Hematopoietic multipotent progenitor cell treated with erythropoietin and hydrocortisone succinate and interleukin-3 and kit ligand, for 8 days (in vitro differentiated cells): ENCODE measurements around the gene ZNF185.

Source experiments
- DNase-seq: peaks from one replicate; pipeline ENCODE4 v3.0.0-alpha.2; 2015

ZNF185 gene

GRCh38 chrX:152918707-152919106 lies 20.8 kb downstream of the ZNF185 start:
- peak; percentile 10 for DNase-seq

- no peak for DNase-seq
Observed at GRCh38 chrX:152923599-152923998, 25.7 kb downstream of the ZNF185 start.

- DNase-seq: no peak
Observed at GRCh38 chrX:152925835-152926234, 28.0 kb downstream of the ZNF185 start.

- peak; percentile 69 for DNase-seq
Observed at GRCh38 chrX:152926279-152926678, 28.4 kb downstream of the ZNF185 start.

- DNase-seq: no peak
Observed at GRCh38 chrX:152926923-152927322, 29.1 kb downstream of the ZNF185 start.

- DNase-seq: no peak
Observed at GRCh38 chrX:152927858-152928760, 30.2 kb downstream of the ZNF185 start.

GRCh38 chrX:152928761-152929400 lies 31.0 kb downstream of the ZNF185 start:
- no peak for DNase-seq

- DNase-seq: no peak
Observed at GRCh38 chrX:152929898-152930297, 32.0 kb downstream of the ZNF185 start.

- no peak for DNase-seq
Observed at GRCh38 chrX:152930516-152930915, 32.6 kb downstream of the ZNF185 start.

GRCh38 chrX:152932144-152932543 lies 34.3 kb downstream of the ZNF185 start:
- DNase-seq: no peak

GRCh38 chrX:152932598-152933175 lies 34.8 kb downstream of the ZNF185 start:
- DNase-seq: no peak

- DNase-seq: no peak
Observed at GRCh38 chrX:152936306-152936705, 38.4 kb downstream of the ZNF185 start.

- DNase-seq: no peak
Observed at GRCh38 chrX:152937236-152937635, 39.4 kb downstream of the ZNF185 start.

GRCh38 chrX:152941328-152942076 lies 43.6 kb downstream of the ZNF185 start:
- peak; percentile 90 for DNase-seq

- no peak for DNase-seq
Observed at GRCh38 chrX:152942077-152942442, 44.2 kb downstream of the ZNF185 start.

- no peak for DNase-seq
Observed at GRCh38 chrX:152943826-152944225, 46.0 kb downstream of the ZNF185 start.

- no peak for DNase-seq
Observed at GRCh38 chrX:152945021-152945979, 47.4 kb downstream of the ZNF185 start.

- no peak for DNase-seq
Observed at GRCh38 chrX:152946681-152947080, 48.8 kb downstream of the ZNF185 start.
